SU-DHL-6 (cell line): Measurements from ENCODE around the gene IVD.

ENCODE experiments used
- H2AFZ ChIP-seq: fragments of 200-600 bp; sonication (generic); 2 replicates; pipeline ENCODE4 v1.6.1; 2014; ENCODE audit warnings: low read depth, mild to moderate bottlenecking, moderate library complexity, mixed read lengths, antibody characterized with exemption, low read length; ENCODE audit not compliant: severe bottlenecking
- H3F3A ChIP-seq: fragments of 200-600 bp; shearing (Covaris generic); 2 replicates; pipeline ENCODE4 v1.6.0; 2016; ENCODE audit warnings: antibody characterized with exemption, mild to moderate bottlenecking; ENCODE audit not compliant: insufficient read depth
- H3K27ac ChIP-seq: fragments of 200-600 bp; sonication (generic); 2 replicates; pipeline ENCODE4 v1.5.1; 2016; ENCODE audit warnings: low read depth, mild to moderate bottlenecking, low read length, moderate library complexity, mixed read lengths
- H3K27me3 ChIP-seq: fragments of 200-600 bp; sonication (generic), shearing (Covaris generic); 2 replicates; pipeline ENCODE4 v1.6.0; 2014; ENCODE audit warnings: mild to moderate bottlenecking, low read length
- H3K36me3 ChIP-seq: fragments of 200-600 bp; sonication (generic); 2 replicates; pipeline ENCODE4 v1.6.1; 2014; ENCODE audit warnings: mild to moderate bottlenecking, low read length, mixed read lengths
- H3K4me2 ChIP-seq: fragments of 300-600, 200-600 bp; shearing (Covaris generic), sonication (generic); 2 replicates; pipeline ENCODE4 v1.6.0; 2014; ENCODE audit warnings: low read length, low read depth, mild to moderate bottlenecking; ENCODE audit not compliant: poor library complexity, severe bottlenecking
- H3K4me3 ChIP-seq: fragments of 200-600 bp; sonication (generic); 2 replicates; pipeline ENCODE4 v1.5.1; 2014; ENCODE audit warnings: antibody characterized with exemption, low read length, mild to moderate bottlenecking, mixed read lengths; ENCODE audit not compliant: insufficient read depth, poor library complexity, severe bottlenecking
- H3K79me2 ChIP-seq: fragments of 200-600 bp; sonication (generic); 2 replicates; pipeline ENCODE4 v1.6.1; 2014; ENCODE audit warnings: mild to moderate bottlenecking, low read length, moderate library complexity; ENCODE audit not compliant: insufficient read depth
- H3K9ac ChIP-seq: fragments of 200-600 bp; sonication (generic); 2 replicates; pipeline ENCODE4 v1.7.0; 2014; ENCODE audit warnings: mild to moderate bottlenecking, low read length
- H3K9me2 ChIP-seq: fragments of 200-600 bp; sonication (generic); replicated peaks from 2 replicates; pipeline ENCODE4 v1.6.1; 2014; ENCODE audit warnings: low read length; ENCODE audit not compliant: insufficient read depth
- H3K9me3 ChIP-seq: fragments of 200-600 bp; sonication (generic); 2 replicates; pipeline ENCODE4 v1.6.1; 2014; ENCODE audit warnings: low read length, mixed read lengths; ENCODE audit not compliant: insufficient read depth
- H4K20me1 ChIP-seq: fragments of 200-600 bp; sonication (generic); 2 replicates; pipeline ENCODE4 v1.6.1; 2014; ENCODE audit warnings: low read depth, mild to moderate bottlenecking, antibody characterized with exemption, low read length, moderate library complexity, mixed read lengths
- EZH2phosphoT487 ChIP-seq: fragments of 200-600 bp; sonication (generic), shearing (Covaris generic); conservative IDR thresholded peaks from 2 replicates; pipeline ENCODE4 v1.6.1; 2018; ENCODE audit warnings: mild to moderate bottlenecking, antibody characterized with exemption, low read length, moderate library complexity, mixed read lengths
- TF ChIP-seq, protein P1 (sequence below): fragments of 200-600 bp; sonication (generic); IDR thresholded peaks from one replicate; pipeline ENCODE4 v1.5.1; 2017; ENCODE audit warnings: antibody characterized with exemption, mild to moderate bottlenecking, low read length, moderate library complexity; ENCODE audit not compliant: insufficient read depth, poor library complexity, severe bottlenecking

IVD gene

DNA sequence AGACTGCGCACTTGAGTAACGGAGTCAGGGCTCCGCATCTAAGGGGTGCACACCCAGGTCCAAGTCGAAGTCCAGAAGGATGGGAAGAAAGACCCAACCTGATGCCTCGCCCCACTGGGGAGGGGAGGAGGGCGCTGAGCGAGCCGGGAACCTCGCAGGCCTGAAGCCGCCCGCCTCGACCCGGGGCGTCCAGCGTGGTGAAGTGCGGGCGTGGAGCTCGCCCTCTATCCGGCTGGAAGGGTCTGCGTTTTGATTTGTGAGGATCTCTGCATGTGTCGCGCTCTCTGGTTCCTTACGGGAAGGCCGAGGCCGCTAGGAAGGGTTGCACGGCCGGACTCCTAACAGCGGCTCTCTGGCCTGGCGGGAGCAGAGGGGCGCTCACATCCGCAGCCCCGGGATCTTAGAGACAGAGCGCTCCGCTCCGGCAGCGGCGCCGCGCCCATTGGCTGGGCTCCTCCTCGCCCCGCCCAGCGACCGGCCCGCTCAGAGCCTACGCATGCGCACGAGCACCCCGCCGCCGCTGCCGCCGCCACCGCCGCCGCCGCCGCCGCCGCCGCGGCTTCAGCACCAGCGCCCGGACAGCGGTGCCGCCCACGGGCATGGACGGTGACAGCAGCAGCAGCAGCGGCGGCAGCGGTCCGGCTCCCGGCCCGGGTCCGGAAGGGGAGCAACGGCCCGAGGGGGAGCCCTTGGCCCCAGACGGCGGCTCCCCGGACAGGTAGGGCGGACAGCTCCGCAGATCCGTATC lies 47.7 kb upstream of the IVD start, which contains the start of gene DISP2:
TSS of gene DISP2 (plus strand) at position 497 of the 748 bp plus-strand sequence. CDS start at position 600, 103 bp downstream.
- no peaks in the 10 kb centered on the region for H3K36me3 ChIP-seq
- H3K9ac ChIP-seq: peak within 1 kb of the TSS; percentile 49
- H3K27ac ChIP-seq: no peak within 1 kb of the TSS
- H3K79me2 ChIP-seq: no peaks in the 10 kb centered on the region
- H3K9me2 ChIP-seq: no peaks in the 10 kb centered on the region
- H3F3A ChIP-seq: no peaks in the 10 kb centered on the region
- H3K27me3 ChIP-seq: no peaks in the 10 kb centered on the region
- no peaks in the 10 kb centered on the region for H3K9me3 ChIP-seq
- H2AFZ ChIP-seq: peak within 1 kb of the TSS; percentile 78
- no peak for TF ChIP-seq EZH2phosphoT487
- TF ChIP-seq, protein P1, sequence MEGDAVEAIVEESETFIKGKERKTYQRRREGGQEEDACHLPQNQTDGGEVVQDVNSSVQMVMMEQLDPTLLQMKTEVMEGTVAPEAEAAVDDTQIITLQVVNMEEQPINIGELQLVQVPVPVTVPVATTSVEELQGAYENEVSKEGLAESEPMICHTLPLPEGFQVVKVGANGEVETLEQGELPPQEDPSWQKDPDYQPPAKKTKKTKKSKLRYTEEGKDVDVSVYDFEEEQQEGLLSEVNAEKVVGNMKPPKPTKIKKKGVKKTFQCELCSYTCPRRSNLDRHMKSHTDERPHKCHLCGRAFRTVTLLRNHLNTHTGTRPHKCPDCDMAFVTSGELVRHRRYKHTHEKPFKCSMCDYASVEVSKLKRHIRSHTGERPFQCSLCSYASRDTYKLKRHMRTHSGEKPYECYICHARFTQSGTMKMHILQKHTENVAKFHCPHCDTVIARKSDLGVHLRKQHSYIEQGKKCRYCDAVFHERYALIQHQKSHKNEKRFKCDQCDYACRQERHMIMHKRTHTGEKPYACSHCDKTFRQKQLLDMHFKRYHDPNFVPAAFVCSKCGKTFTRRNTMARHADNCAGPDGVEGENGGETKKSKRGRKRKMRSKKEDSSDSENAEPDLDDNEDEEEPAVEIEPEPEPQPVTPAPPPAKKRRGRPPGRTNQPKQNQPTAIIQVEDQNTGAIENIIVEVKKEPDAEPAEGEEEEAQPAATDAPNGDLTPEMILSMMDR: no peak
- no peaks in the 10 kb centered on the region for H4K20me1 ChIP-seq
- H3K4me2 ChIP-seq: peak within 1 kb of the TSS; percentile 58
- H3K4me3 ChIP-seq: peak within 1 kb of the TSS; percentile 78

DNA sequence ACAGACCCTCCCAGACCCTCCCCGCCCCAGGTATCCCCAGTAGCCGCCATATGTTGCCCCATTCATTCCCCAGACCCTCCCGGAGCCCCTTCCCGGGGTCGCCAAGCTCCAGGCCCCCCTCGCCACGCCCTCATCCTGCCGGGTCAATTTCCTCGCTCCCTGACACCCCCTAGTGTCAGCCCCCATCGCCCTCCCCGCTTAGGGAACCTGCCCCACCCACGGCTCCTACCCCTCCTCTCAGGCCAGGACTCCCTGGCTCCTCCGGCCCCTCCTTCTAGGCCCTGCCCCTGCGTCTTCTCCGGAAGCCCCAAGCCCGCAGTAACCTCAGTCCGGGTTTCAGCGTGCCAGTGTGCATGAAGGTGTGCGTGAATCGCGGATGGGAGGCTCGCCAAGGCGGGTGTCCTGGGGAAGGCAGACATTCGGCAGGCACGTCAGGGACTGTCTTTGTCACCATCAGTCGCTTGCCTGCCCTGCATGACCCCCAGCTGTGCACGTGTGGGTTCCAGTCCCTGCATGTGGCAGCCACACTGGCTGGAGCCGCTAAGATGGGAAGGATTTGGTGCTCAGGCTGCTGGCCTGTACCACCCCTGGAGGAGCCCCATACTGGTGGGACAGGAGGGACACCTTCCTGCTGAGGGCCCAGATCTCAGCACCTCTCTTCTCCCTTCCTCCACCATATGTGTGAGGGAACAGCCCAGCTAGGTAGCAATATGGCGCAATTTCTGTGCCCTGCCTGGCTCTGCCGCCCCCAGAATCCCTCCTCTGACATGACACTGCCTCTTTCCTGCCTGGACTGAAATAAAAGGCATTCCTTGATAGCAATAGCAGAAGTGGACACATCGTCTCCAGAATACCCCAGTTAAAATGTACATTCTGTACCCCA lies 46.9 kb upstream of the IVD start:
- Histone ChIP-seq H3K4me3 (peak overlapping the region; percentile 78), H3K79me2 (no peaks in the 10 kb centered on the region), H3K9me2 (no peaks in the 10 kb centered on the region), H4K20me1 (no peaks in the 10 kb centered on the region), H3K4me2 (peak overlapping the region; percentile 58), H3K27me3 (no peaks in the 10 kb centered on the region), H3K27ac (no peak overlapping the region), H2AFZ (peak overlapping the region; percentile 72), H3K36me3 (no peaks in the 10 kb centered on the region), H3K9ac (peak overlapping the region; percentile 49), H3F3A (no peaks in the 10 kb centered on the region), H3K9me3 (no peaks in the 10 kb centered on the region)
- TF ChIP-seq EZH2phosphoT487: no peak
- TF ChIP-seq, protein P1: peak; percentile 29

DNA sequence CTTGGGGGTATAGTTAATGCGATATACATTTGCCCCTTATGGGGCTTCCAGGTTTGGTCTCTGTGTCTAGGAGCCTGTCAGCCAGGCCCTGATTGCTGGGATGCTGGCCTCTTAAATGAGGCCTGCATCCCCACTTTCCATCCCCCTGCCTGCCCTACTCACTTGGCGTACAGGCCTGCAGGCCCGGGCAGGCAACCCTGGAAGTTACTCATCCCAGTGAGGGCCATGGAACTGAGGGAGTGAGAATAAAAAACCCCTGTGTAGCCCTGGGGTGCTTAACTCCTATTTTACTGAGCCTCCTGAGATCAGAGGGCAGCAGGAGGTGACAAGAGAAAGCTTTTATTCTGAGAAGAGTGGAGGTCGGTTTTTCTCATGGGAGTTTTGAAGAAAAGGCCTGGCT lies 45.6 kb upstream of the IVD start:
- no peaks in the 10 kb centered on the region for H3F3A ChIP-seq

More for the DNA sequence above, 45.6 kb upstream of the IVD start:
- Histone ChIP-seq H3K79me2 (no peaks in the 10 kb centered on the region), H3K4me2 (no peak overlapping the region), H4K20me1 (no peaks in the 10 kb centered on the region), H3K27ac (no peak overlapping the region), H3K27me3 (no peaks in the 10 kb centered on the region), H3K4me3 (no peak overlapping the region), H3K36me3 (no peaks in the 10 kb centered on the region), H3K9me3 (no peaks in the 10 kb centered on the region), H3K9ac (no peak overlapping the region), H2AFZ (no peak overlapping the region), H3K9me2 (no peaks in the 10 kb centered on the region)
- TF ChIP-seq, protein P1: no peak
- TF ChIP-seq EZH2phosphoT487: no peak
